Mucosa of descending colon (tissue), 3 donors: ENCODE measurements around the gene RIPOR2. TPM values are rescaled to one million over a fixed set of nuclear protein-coding genes. Genes with fewer than 3 reads are reported as not detected.

Experiments
- ATAC-seq: fragments of 200-7000 bp; cut with Tn5 transposase; one replicate; pipeline ENCODE4 v1.9.1; 2020; ENCODE audit warnings: mild to moderate bottlenecking, moderate library complexity
- DNase-seq, 3 donors: peaks; one replicate each; pipeline ENCODE4 v3.0.0-alpha.2; 2020
- H3K36me3 ChIP-seq: fragments of 200-600 bp; one replicate; pipeline ENCODE4 v1.8.0; 2021; ENCODE audit warnings: low read depth, mild to moderate bottlenecking
- H3K4me1 ChIP-seq: fragments of 200-600 bp; one replicate; pipeline ENCODE4 v1.8.0; 2021; ENCODE audit warnings: low read depth, mild to moderate bottlenecking
- H3K4me3 ChIP-seq: fragments of 200-600 bp; one replicate; pipeline ENCODE4 v1.8.0; 2021; ENCODE audit warnings: mild to moderate bottlenecking
- H3K9me3 ChIP-seq: fragments of 200-600 bp; one replicate; pipeline ENCODE4 v1.8.0; 2021; ENCODE audit warnings: mild to moderate bottlenecking
- CTCF ChIP-seq: fragments of 200-600 bp; IDR thresholded peaks from one replicate; pipeline ENCODE4 v1.8.0; 2022; ENCODE audit warnings: antibody characterized with exemption, mild to moderate bottlenecking
- intact Hi-C, 2 donors: fragments of 100-400 bp; cut with DNase I in 1 of 2; cut with micrococcal nuclease in 1 of 2; formaldehyde crosslinking; loops; one replicate each; pipeline versions ENCODE4 v1.11.0 to v1.11.1; 2022; cut with DNase I, micrococcal nuclease
- total RNA-seq, 3 donors: library from RNA; stranded (reverse); fragmentation: NEBNext Ultra II Directional in 2 of 3; extraction: Animal tissue kit (Norgen Biotek cat#: 25700) in 2 of 3; gene quantifications; one replicate each; pipeline versions ENCODE4 v1.2.1 to v1.2.4, GENCODE V29; 2021 to 2023
- donor health status: DM: no; HTN: no; CAD: no; lungs with moderate emphysema.
- donor health status: DM: no; HTN: no; CAD: no.
- donor health status: DM: no; HTN: yes; CAD: no.

Gene RIPOR2
- total RNA-seq, 3 donors from 2014 or later = 2.9 to 4.7 (median 4.1) TPM

GRCh38 chr6:24838081-24838480, 97.7 kb downstream of the RIPOR2 start:
- Histone ChIP-seq H3K9me3 (no peaks in the 10 kb centered on the region), H3K4me1 (no peaks in the 10 kb centered on the region), H3K4me3 (no peak overlapping the region), H3K36me3 (no peaks in the 10 kb centered on the region)
- TF ChIP-seq CTCF = no peak
- ATAC-seq (no peak), DNase-seq (no peak)
- intact Hi-C loops = no loop called here

GRCh38 chr6:24836109-24836508, 99.7 kb downstream of the RIPOR2 start:
- H3K36me3 ChIP-seq = no peaks in the 10 kb centered on the region
- DNase-seq (no peak), ATAC-seq (no peak)
- TF ChIP-seq CTCF = no peak
- H3K4me1 ChIP-seq = no peaks in the 10 kb centered on the region
- no peaks in the 10 kb centered on the region for H3K9me3 ChIP-seq
- no peak overlapping the region for H3K4me3 ChIP-seq
- intact Hi-C loops = no loop called here

GRCh38 chr6:24833711-24834386, 101.9 kb downstream of the RIPOR2 start:
- H3K4me3 ChIP-seq = no peak overlapping the region
- no peaks in the 10 kb centered on the region for H3K4me1 ChIP-seq
- H3K9me3 ChIP-seq = no peaks in the 10 kb centered on the region
- DNase-seq (no peak), ATAC-seq (no peak)
- intact Hi-C loops = no loop called here
- no peak for TF ChIP-seq CTCF
- H3K36me3 ChIP-seq = no peaks in the 10 kb centered on the region

GRCh38 chr6:24832794-24833193, 103.0 kb downstream of the RIPOR2 start:
- ATAC-seq = no peak
- no peak overlapping the region for H3K4me3 ChIP-seq
- no peak for TF ChIP-seq CTCF
- H3K36me3 ChIP-seq = no peaks in the 10 kb centered on the region
- H3K4me1 ChIP-seq = no peaks in the 10 kb centered on the region
- intact Hi-C loops = no loop called here
- H3K9me3 ChIP-seq = no peaks in the 10 kb centered on the region
- DNase-seq = no peak

GRCh38 chr6:24831771-24832716, 103.7 kb downstream of the RIPOR2 start:
- intact Hi-C loops = no loop called here

More at GRCh38 chr6:24831771-24832716, 103.7 kb downstream of the RIPOR2 start:
- DNase-seq = no peak
- no peak overlapping the region for H3K4me3 ChIP-seq
- H3K4me1 ChIP-seq = no peaks in the 10 kb centered on the region
- no peaks in the 10 kb centered on the region for H3K36me3 ChIP-seq
- ATAC-seq = no peak
- TF ChIP-seq CTCF = no peak
- H3K9me3 ChIP-seq = no peaks in the 10 kb centered on the region
